ENCODE results near the gene KCTD15.

The KCTD15 gene

GRCh38 chr19:33774751-33775150, 21.9 kb upstream of the KCTD15 start:
- peaks cover 5% of the 10 kb centered on the region for H3K36me3 Mint-ChIP-seq (ENCODE audit: insufficient read depth)
- ATAC-seq (replicated peaks; ENCODE audit: extremely low read depth, poor library complexity, severe bottlenecking) = no peak
- H3K27me3 Mint-ChIP-seq = peaks cover 43% of the 10 kb centered on the region
- no peaks in the 10 kb centered on the region for H3K9me3 Mint-ChIP-seq
- DNase-seq (ENCODE audit: low spot score in 2 of 2) = no peak
- H3K4me1 Mint-ChIP-seq = peaks cover 12% of the 10 kb centered on the region
- no peak overlapping the region for H3K27ac Mint-ChIP-seq (ENCODE audit: low read depth)
- no peak overlapping the region for H3K4me3 Mint-ChIP-seq

GRCh38 chr19:33775731-33776487, 20.8 kb upstream of the KCTD15 start:
- Mint-ChIP-seq H3K36me3 (ENCODE audit: insufficient read depth) (peaks cover 3% of the 10 kb centered on the region), H3K4me3 (no peak overlapping the region), H3K27me3 (peaks cover 48% of the 10 kb centered on the region), H3K9me3 (no peaks in the 10 kb centered on the region), H3K4me1 (peaks cover 12% of the 10 kb centered on the region), H3K27ac (ENCODE audit: low read depth) (no peak overlapping the region)
- DNase-seq (ENCODE audit: low spot score in 2 of 2) = no peak
- ATAC-seq (replicated peaks; ENCODE audit: extremely low read depth, poor library complexity, severe bottlenecking) = no peak

- Mint-ChIP-seq H3K27me3 (peaks cover 52% of the 10 kb centered on the region), H3K36me3 (ENCODE audit: insufficient read depth) (peaks cover 3% of the 10 kb centered on the region), H3K4me1 (peaks cover 12% of the 10 kb centered on the region), H3K27ac (ENCODE audit: low read depth) (no peak overlapping the region), H3K4me3 (no peak overlapping the region), H3K9me3 (no peaks in the 10 kb centered on the region)
- DNase-seq (ENCODE audit: low spot score in 2 of 2) = no peak
- no peak for ATAC-seq (replicated peaks; ENCODE audit: extremely low read depth, poor library complexity, severe bottlenecking)
Observed at GRCh38 chr19:33777351-33777750, 19.3 kb upstream of the KCTD15 start.

DNA sequence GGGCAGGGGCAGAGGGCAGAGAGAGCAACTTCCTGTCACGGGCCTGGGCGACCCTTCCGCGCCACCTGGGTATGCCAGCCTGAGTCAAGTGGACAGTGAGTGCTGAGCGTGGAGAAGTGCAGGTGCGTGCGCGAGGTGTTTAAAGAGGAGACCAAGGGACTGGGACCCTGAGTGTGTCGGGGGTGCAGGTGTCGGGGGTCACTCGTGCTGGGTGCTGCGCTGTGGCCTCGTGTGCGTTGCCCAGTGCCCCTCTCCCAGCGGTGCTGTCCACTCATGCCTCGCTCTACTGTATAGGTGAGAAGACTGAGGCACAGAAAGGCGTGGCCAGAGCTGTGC, 18.9 kb upstream of the KCTD15 start:
- H3K27ac Mint-ChIP-seq (ENCODE audit: low read depth) = no peak overlapping the region
- H3K27me3 Mint-ChIP-seq = peaks cover 56% of the 10 kb centered on the region
- H3K4me1 Mint-ChIP-seq = peaks cover 12% of the 10 kb centered on the region
- ATAC-seq (replicated peaks; ENCODE audit: extremely low read depth, poor library complexity, severe bottlenecking) (no peak), DNase-seq (ENCODE audit: low spot score in 2 of 2) (no peak)
- peaks cover 3% of the 10 kb centered on the region for H3K36me3 Mint-ChIP-seq (ENCODE audit: insufficient read depth)
- H3K4me3 Mint-ChIP-seq = no peak overlapping the region
- no peaks in the 10 kb centered on the region for H3K9me3 Mint-ChIP-seq

GRCh38 chr19:33778089-33778791, 18.4 kb upstream of the KCTD15 start:
- peak; percentile 65 to 80 for DNase-seq (ENCODE audit: low spot score in 2 of 2)
- peak; percentile 76 for ATAC-seq (replicated peaks; ENCODE audit: extremely low read depth, poor library complexity, severe bottlenecking)
- Mint-ChIP-seq H3K4me1 (peaks cover 12% of the 10 kb centered on the region), H3K9me3 (no peaks in the 10 kb centered on the region), H3K27me3 (peaks cover 57% of the 10 kb centered on the region), H3K4me3 (peak overlapping the region; percentile 5), H3K27ac (ENCODE audit: low read depth) (no peak overlapping the region), H3K36me3 (ENCODE audit: insufficient read depth) (peaks cover 3% of the 10 kb centered on the region)

DNA sequence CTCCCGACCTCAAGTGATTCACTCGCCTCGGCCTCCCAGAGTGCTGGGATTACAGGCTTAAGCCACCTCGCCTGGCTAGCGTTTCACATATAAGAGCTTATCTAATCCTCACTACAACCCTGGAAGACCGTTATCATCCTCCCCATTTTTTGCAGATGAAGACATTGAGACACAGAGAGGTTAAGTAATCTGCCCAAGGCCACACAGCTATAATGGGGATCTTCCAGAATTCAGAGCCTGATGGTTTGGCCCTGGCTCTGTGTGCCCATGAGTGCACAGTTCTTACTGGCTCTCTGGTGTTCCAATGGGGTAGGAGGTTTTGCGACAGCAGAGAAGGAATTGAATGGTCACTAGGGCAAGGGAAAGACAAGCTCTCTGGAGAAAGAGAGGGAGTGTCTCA, 16.8 kb upstream of the KCTD15 start:
- Mint-ChIP-seq H3K4me3 (no peak overlapping the region), H3K27me3 (peaks cover 57% of the 10 kb centered on the region), H3K36me3 (ENCODE audit: insufficient read depth) (peaks cover 4% of the 10 kb centered on the region), H3K9me3 (no peaks in the 10 kb centered on the region), H3K27ac (ENCODE audit: low read depth) (no peak overlapping the region), H3K4me1 (peaks cover 12% of the 10 kb centered on the region)
- DNase-seq (ENCODE audit: low spot score in 2 of 2) (no peak), ATAC-seq (replicated peaks; ENCODE audit: extremely low read depth, poor library complexity, severe bottlenecking) (no peak)

GRCh38 chr19:33780251-33780650, 16.4 kb upstream of the KCTD15 start:
- no peak overlapping the region for H3K27ac Mint-ChIP-seq (ENCODE audit: low read depth)

DNA sequence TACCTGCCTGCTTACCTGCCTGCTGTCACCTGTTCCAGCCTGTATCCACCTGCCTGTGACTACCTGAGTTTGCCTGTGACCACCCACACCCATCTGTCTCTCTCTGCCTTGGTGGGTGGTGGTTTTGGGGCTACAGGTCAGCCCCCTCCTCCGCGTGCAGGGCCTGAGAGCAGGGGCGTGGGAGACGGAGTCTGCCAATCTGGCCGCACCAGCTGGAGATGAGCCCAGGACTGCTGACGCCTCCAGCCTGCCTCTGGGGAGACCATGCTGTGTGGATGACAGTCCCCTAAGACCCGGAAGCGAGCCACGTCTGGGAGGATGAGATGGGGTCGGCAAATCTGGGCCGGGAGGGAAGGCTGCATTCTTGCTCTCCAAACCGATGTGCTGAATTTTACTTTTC, 15.9 kb upstream of the KCTD15 start:
- Mint-ChIP-seq H3K36me3 (ENCODE audit: insufficient read depth) (peaks cover 4% of the 10 kb centered on the region), H3K4me3 (no peak overlapping the region), H3K27ac (ENCODE audit: low read depth) (no peak overlapping the region), H3K4me1 (peaks cover 12% of the 10 kb centered on the region), H3K27me3 (peaks cover 52% of the 10 kb centered on the region), H3K9me3 (no peaks in the 10 kb centered on the region)
- DNase-seq (ENCODE audit: low spot score in 2 of 2) (no peak), ATAC-seq (replicated peaks; ENCODE audit: extremely low read depth, poor library complexity, severe bottlenecking) (no peak)

More at GRCh38 chr19:33780251-33780650, 16.4 kb upstream of the KCTD15 start:
- no peak for DNase-seq (ENCODE audit: low spot score in 2 of 2)
- ATAC-seq (replicated peaks; ENCODE audit: extremely low read depth, poor library complexity, severe bottlenecking) = no peak
- Mint-ChIP-seq H3K27me3 (peaks cover 53% of the 10 kb centered on the region), H3K9me3 (no peaks in the 10 kb centered on the region), H3K4me3 (no peak overlapping the region), H3K36me3 (ENCODE audit: insufficient read depth) (peaks cover 4% of the 10 kb centered on the region), H3K4me1 (peaks cover 12% of the 10 kb centered on the region)

DNA sequence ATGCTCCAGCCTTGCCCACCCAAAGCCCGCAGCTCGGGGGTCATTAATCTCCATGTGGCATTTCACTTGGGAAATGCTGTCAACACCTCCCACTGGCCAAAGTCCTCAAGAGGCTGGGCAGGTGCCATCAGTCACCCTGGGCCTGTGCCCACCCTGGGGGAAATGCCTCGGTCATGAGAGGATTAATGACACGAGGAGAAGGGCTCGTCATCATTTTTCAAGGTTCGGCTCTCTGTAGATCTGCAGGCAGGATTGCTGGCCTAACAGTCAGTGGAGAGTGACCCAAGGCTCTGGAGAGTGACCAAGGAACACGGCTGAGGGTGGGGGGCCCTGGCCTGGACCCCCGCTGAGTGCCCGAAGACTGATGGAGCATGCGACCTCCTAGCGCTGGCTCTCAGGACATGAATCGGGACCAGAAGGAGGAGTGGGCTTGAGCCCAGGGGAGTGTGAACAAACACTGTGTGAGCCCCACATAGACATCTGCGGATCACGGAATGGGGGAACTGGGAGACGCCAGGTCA, 15.2 kb upstream of the KCTD15 start:
- ATAC-seq (replicated peaks; ENCODE audit: extremely low read depth, poor library complexity, severe bottlenecking) (no peak), DNase-seq (ENCODE audit: low spot score in 2 of 2) (no peak)
- H3K9me3 Mint-ChIP-seq = no peaks in the 10 kb centered on the region
- H3K27me3 Mint-ChIP-seq = peaks cover 49% of the 10 kb centered on the region
- peaks cover 4% of the 10 kb centered on the region for H3K36me3 Mint-ChIP-seq (ENCODE audit: insufficient read depth)
- no peak overlapping the region for H3K27ac Mint-ChIP-seq (ENCODE audit: low read depth)
- no peak overlapping the region for H3K4me3 Mint-ChIP-seq
- peaks cover 12% of the 10 kb centered on the region for H3K4me1 Mint-ChIP-seq

DNA sequence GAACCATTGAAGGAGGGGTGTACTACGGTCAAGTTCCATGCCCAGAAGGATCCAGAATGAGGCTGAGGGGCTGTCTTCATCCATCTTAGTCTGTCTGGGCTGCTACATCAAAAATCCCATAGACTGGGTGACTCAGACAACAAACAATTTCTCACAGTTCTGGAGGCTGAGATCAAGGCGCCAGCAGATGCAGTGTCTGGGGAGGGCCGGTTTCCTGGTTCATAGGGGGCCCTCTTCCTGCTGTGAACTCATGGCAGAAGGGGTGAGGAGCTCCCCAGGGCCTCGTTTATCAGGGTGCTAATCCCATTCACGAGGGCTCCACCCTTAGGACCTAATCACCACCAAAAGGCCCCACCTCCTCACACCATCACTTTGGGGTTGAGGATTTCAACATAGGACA, 14.7 kb upstream of the KCTD15 start:
- Mint-ChIP-seq H3K9me3 (no peaks in the 10 kb centered on the region), H3K4me1 (peaks cover 12% of the 10 kb centered on the region)

GRCh38 chr19:33784432-33784831, 12.2 kb upstream of the KCTD15 start:
- ATAC-seq (replicated peaks; ENCODE audit: extremely low read depth, poor library complexity, severe bottlenecking) (no peak), DNase-seq (ENCODE audit: low spot score in 2 of 2) (no peak)
- Mint-ChIP-seq H3K9me3 (no peaks in the 10 kb centered on the region), H3K36me3 (ENCODE audit: insufficient read depth) (peaks cover 1% of the 10 kb centered on the region), H3K27ac (ENCODE audit: low read depth) (no peak overlapping the region), H3K4me1 (peaks cover under 1% of the 10 kb centered on the region), H3K4me3 (no peak overlapping the region), H3K27me3 (peaks cover 56% of the 10 kb centered on the region)

More for the DNA sequence above, 14.7 kb upstream of the KCTD15 start:
- DNase-seq (ENCODE audit: low spot score in 2 of 2) = no peak
- Mint-ChIP-seq H3K36me3 (ENCODE audit: insufficient read depth) (peaks cover 4% of the 10 kb centered on the region), H3K27ac (ENCODE audit: low read depth) (no peak overlapping the region), H3K27me3 (peaks cover 52% of the 10 kb centered on the region), H3K4me3 (no peak overlapping the region)
- no peak for ATAC-seq (replicated peaks; ENCODE audit: extremely low read depth, poor library complexity, severe bottlenecking)

DNA sequence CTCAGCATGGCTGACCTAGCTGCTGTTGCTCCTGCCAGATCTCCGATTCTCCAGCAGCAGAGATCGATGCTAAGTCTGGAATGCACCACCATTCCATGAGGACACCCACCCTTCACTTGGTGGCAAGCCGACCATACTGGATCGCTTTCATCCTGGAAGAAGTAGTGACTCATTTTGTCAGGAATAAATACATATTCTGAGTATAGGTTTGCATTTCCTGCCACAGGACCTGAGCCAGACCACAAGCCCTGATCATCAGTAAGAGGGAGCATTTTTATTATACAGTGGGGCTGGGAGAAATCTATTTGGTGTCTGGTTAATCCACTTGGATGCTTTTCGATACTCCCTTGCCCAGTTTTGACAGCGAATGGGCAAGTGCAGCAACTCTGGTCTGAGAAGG, 10.9 kb upstream of the KCTD15 start:
- ATAC-seq (replicated peaks; ENCODE audit: extremely low read depth, poor library complexity, severe bottlenecking) (no peak), DNase-seq (ENCODE audit: low spot score in 2 of 2) (no peak)
- no peaks in the 10 kb centered on the region for H3K9me3 Mint-ChIP-seq
- peaks cover 1% of the 10 kb centered on the region for H3K36me3 Mint-ChIP-seq (ENCODE audit: insufficient read depth)
- H3K4me1 Mint-ChIP-seq = no peaks in the 10 kb centered on the region
- H3K27me3 Mint-ChIP-seq = peaks cover 45% of the 10 kb centered on the region
- H3K4me3 Mint-ChIP-seq = no peak overlapping the region
- H3K27ac Mint-ChIP-seq (ENCODE audit: low read depth) = no peak overlapping the region

DNA sequence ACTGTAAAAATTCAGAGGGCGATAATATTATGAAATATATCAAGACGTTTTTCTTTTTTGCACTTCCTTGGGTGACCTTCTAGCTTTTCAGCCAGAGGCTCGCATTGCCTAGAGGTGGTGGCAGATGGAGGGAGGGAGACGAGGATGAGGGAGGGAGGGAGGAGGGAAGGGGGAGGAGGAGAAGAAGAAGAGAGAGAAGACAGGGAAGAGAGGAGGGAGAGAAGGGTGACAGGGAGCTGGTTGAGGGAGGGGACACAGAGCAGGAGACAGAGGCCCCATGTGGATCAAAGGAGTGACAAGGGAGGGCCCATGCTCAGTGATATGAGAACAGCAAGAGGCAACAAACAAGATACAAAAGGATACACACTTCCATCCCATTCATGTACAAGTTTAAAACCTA, 8.0 kb upstream of the KCTD15 start:
- no peak for ATAC-seq (replicated peaks; ENCODE audit: extremely low read depth, poor library complexity, severe bottlenecking)
- Mint-ChIP-seq H3K27ac (ENCODE audit: low read depth) (no peak overlapping the region), H3K36me3 (ENCODE audit: insufficient read depth) (peaks cover 1% of the 10 kb centered on the region), H3K9me3 (no peaks in the 10 kb centered on the region), H3K27me3 (peaks cover 62% of the 10 kb centered on the region), H3K4me1 (no peaks in the 10 kb centered on the region), H3K4me3 (no peak overlapping the region)
- DNase-seq (ENCODE audit: low spot score in 2 of 2) = no peak

All from central memory CD8-positive, alpha-beta T cell (primary cell).